GM12878 (cell line): ENCODE data around the gene DRD1. TPM values are rescaled to one million over a fixed set of nuclear protein-coding genes. Genes with fewer than 3 reads are reported as not detected.

Source experiments
- ATAC-seq: fragments of 200-7000 bp; cut with Tn5 transposase; 3 replicates; pipeline ENCODE4 v1.9.1; 2020; ENCODE audit warnings: mild to moderate bottlenecking, moderate library complexity
- BruUV-seq: library from RNA; stranded (reverse); fragments of 400-500 nt; replicated peaks from 2 replicates; lab custom pipeline; 2021; lab: Mats Ljungman, UMichigan
- CTCF ChIA-PET: fragments of 300-600 bp; sonication (Branson Sonifier 250); formaldehyde crosslinking; extraction: SDS; loops from one replicate; lab custom pipeline; 2021; ENCODE audit warnings: inconsistent platforms; lab: Yijun Ruan, JAX
- POLR2A ChIA-PET: fragments of 350-600 bp; formaldehyde crosslinking; extraction: SDS; loops from one replicate; lab custom pipeline; 2021; ENCODE audit warnings: inconsistent platforms; lab: Charles Lee
- RAD21 ChIA-PET: fragments of 300-600 bp; sonication (Branson Sonifier 250); formaldehyde crosslinking; loops from one replicate; lab custom pipeline; 2023; ENCODE audit warnings: antibody characterized with exemption; ENCODE audit not compliant: unreplicated experiment; lab: Charles Lee
- SMC1A ChIA-PET: fragments of 300-600 bp; sonication (Branson Sonifier 250); formaldehyde crosslinking; loops from one replicate; lab custom pipeline; 2023; ENCODE audit not compliant: unreplicated experiment, uncharacterized antibody; lab: Charles Lee
- DNase-seq: peaks from one replicate; pipeline ENCODE4 v3.0.0-alpha.2; 2011; ENCODE audit warnings: low read depth, low spot score
- FAIRE-seq: peaks from 3 replicates; lab custom pipeline; 2011; peaks lifted over from hg19 to GRCh38; lab: Jason Lieb, UNC
- H2AFZ ChIP-seq: 2 replicates; pipeline ENCODE4 v1.6.0; 2011; ENCODE audit warnings: low read depth, low read length, control low read depth; ENCODE audit not compliant: control insufficient read depth
- H3K27ac ChIP-seq: 2 replicates; pipeline ENCODE4 v1.5.1; 2011; ENCODE audit warnings: control low read depth; ENCODE audit not compliant: control insufficient read depth, insufficient read depth
- H3K27me3 ChIP-seq, 2 experiments: replicated peaks in 1 of 2; 2 replicates each; pipeline versions ENCODE4 v1.6.0 to v1.6.1; 2011; ENCODE audit warnings: low read length in 1 of 2; ENCODE audit not compliant: control insufficient read depth in 2 of 2, insufficient read depth in 2 of 2
- H3K36me3 ChIP-seq, 2 experiments: 2 replicates each; pipeline ENCODE4 v1.5.1; 2011; ENCODE audit warnings: low read length in 1 of 2; ENCODE audit not compliant: control insufficient read depth in 2 of 2, insufficient read depth in 2 of 2
- H3K4me1 ChIP-seq: 2 replicates; pipeline ENCODE4 v1.6.1; 2011; ENCODE audit warnings: mild to moderate bottlenecking, low read length, moderate library complexity, mixed read lengths; ENCODE audit not compliant: control insufficient read depth, insufficient read depth
- H3K4me2 ChIP-seq: 2 replicates; pipeline ENCODE4 v1.6.0; 2011; ENCODE audit warnings: control low read depth; ENCODE audit not compliant: control insufficient read depth, insufficient read depth
- H3K4me3 ChIP-seq: fragments of 200-600 bp; sonication (generic); 2 replicates; pipeline ENCODE4 v1.5.1; 2016
- H3K79me2 ChIP-seq: 2 replicates; pipeline ENCODE4 v1.6.0; 2011; ENCODE audit warnings: low read length; ENCODE audit not compliant: control insufficient read depth, insufficient read depth
- H3K9ac ChIP-seq: 2 replicates; pipeline ENCODE4 v1.8.0; 2011; ENCODE audit warnings: low read length, control low read depth, mixed read lengths; ENCODE audit not compliant: control insufficient read depth, insufficient read depth
- H3K9me3 ChIP-seq: replicated peaks from 3 replicates; pipeline ENCODE4 v1.5.1; 2011; ENCODE audit warnings: mild to moderate bottlenecking, low read length; ENCODE audit not compliant: control insufficient read depth, insufficient read depth
- H4K20me1 ChIP-seq: 2 replicates; pipeline ENCODE4 v1.6.0; 2011; ENCODE audit not compliant: control insufficient read depth, insufficient read depth
- ATF2 ChIP-seq: IDR thresholded peaks from 2 replicates; pipeline ENCODE4 v1.6.1; 2012; ENCODE audit warnings: low read length, inconsistent platforms
- CUX1 ChIP-seq: IDR thresholded peaks from 2 replicates; pipeline ENCODE4 v1.6.1; 2012; ENCODE audit warnings: improper control_type of control experiment, low read depth, low read length; ENCODE audit not compliant: insufficient replicate concordance
- EZH2 ChIP-seq: IDR thresholded peaks from 2 replicates; pipeline ENCODE4 v1.6.1; 2012; ENCODE audit warnings: low read depth, mild to moderate bottlenecking, control low read depth, inconsistent platforms, low read length, borderline replicate concordance; ENCODE audit not compliant: control insufficient read depth
- FOXK2 ChIP-seq: fragments of 450-650 bp; IDR thresholded peaks from 2 replicates; pipeline ENCODE4 v1.6.1; 2017; ENCODE audit warnings: mild to moderate bottlenecking, moderate library complexity
- KAT2A ChIP-seq: conservative IDR thresholded peaks from 2 replicates; pipeline ENCODE4 v1.6.1; 2011; ENCODE audit warnings: low read depth, low read length; ENCODE audit not compliant: control insufficient read depth
- MXI1 ChIP-seq: fragments of 150-350 bp; IDR thresholded peaks from 2 replicates; pipeline ENCODE4 v1.6.1; 2011; ENCODE audit warnings: low read depth, mild to moderate bottlenecking, inconsistent platforms, low read length, improper control_type of control experiment
- NR2C1 ChIP-seq: fragments of 450-650 bp; IDR thresholded peaks from 2 replicates; pipeline ENCODE4 v1.6.1; 2017; ENCODE audit warnings: antibody characterized with exemption, mild to moderate bottlenecking, moderate library complexity
- SIN3A ChIP-seq: IDR thresholded peaks from 2 replicates; pipeline ENCODE4 v1.6.1; 2012; ENCODE audit warnings: low read depth, low read length, improper control_type of control experiment
- SMAD1 ChIP-seq: fragments of 450-650 bp; IDR thresholded peaks from 2 replicates; pipeline ENCODE4 v1.6.1; 2018; ENCODE audit warnings: mild to moderate bottlenecking, low read depth; ENCODE audit not compliant: partially characterized antibody
- TARDBP ChIP-seq: IDR thresholded peaks from 2 replicates; pipeline ENCODE4 v1.6.1; 2016; ENCODE audit warnings: borderline replicate concordance
- in situ Hi-C: fragments of 300-500 bp; cut with MboI; formaldehyde crosslinking; loops from 9 replicates; pipeline ENCODE4 v1.14.3; 2018; ENCODE audit warnings: mixed read lengths
- intact Hi-C: fragments of 100-400 bp; cut with micrococcal nuclease; formaldehyde crosslinking; loops from one replicate; pipeline ENCODE4 v1.14.2; 2022; ENCODE audit not compliant: unreplicated experiment
- polyA plus RNA-seq, 11 experiments: library from polyadenylated mRNA; depleted of rRNA in 4 of 11; unstranded in 6 of 11; stranded (reverse) in 5 of 11; fragments of >200 nt; fragmentation: Nextera tagmentation in 4 of 11; fragmentation: Illumina TruSeq in 1 of 11; extraction: Ambion mirVana in 4 of 11; extraction: Trizol in 1 of 11; gene quantifications; 1 replicate in 1 of 11; 2 replicates in 10 of 11; pipeline versions ENCODE4 v1.2.1 to v1.2.3, GENCODE V29; 2011 to 2016; ENCODE audit warnings: inconsistent platforms in 2 of 11, missing spikeins in 2 of 11, low read depth in 1 of 11
- total RNA-seq, 4 experiments: library from RNA; depleted of rRNA in 3 of 4; stranded (reverse); fragments of >200 nt in 3 of 4; fragmentation: Illumina TruSeq in 1 of 4; extraction: Trizol in 1 of 4; gene quantifications; 2 replicates each; pipeline versions ENCODE4 v1.2.1 to v1.2.3, GENCODE V29; 2013 to 2021
- TF ChIP-seq, protein P1 (sequence below): fragments of 450-650 bp; IDR thresholded peaks from 2 replicates; pipeline ENCODE4 v1.6.1; 2018; ENCODE audit warnings: mild to moderate bottlenecking, low read depth, moderate library complexity; ENCODE audit not compliant: partially characterized antibody
- TF ChIP-seq, protein P2 (sequence below): fragments of 450-650 bp; formaldehyde crosslinking; IDR thresholded peaks from 2 replicates; pipeline ENCODE4 v1.5.0; 2022; ENCODE audit warnings: mild to moderate bottlenecking, missing genetic modification characterization

Gene DRD1
- total and polyA plus RNA-seq, 10 of the 15 experiments (the other 5 are each of a cell fraction or from before 2014, with no cell fraction given) = not detected

- RAD21 ChIA-PET = no interaction called here
- Histone ChIP-seq H2AFZ (no peak overlapping the region), H3K36me3 (no peaks in the 10 kb centered on the region), H3K4me2 (no peak overlapping the region), H4K20me1 (no peaks in the 10 kb centered on the region), H3K27ac (no peak overlapping the region), H3K79me2 (no peaks in the 10 kb centered on the region), H3K4me3 (no peak overlapping the region), H3K9me3 (no peaks in the 10 kb centered on the region), H3K27me3 (0 out of 4 replicates have a peak, but pooled peaks cover 0 to 2% of the 10 kb centered on the region in 2 experiments)
- in situ Hi-C loops = no loop called here
- ATAC-seq (no peak), DNase-seq (no peak)
- POLR2A ChIA-PET = no interaction called here
- SMC1A ChIA-PET = no interaction called here
- CTCF ChIA-PET = no interaction called here
- intact Hi-C loops = no loop called here
- TF ChIP-seq FOXK2 (no peak), MXI1 (no peak), CUX1 (no peak), EZH2 (no peak), SMAD1 (no peak), KAT2A (no peak), SIN3A (no peak), TARDBP (no peak), NR2C1 (no peak), ATF2 (no peak)
- TF ChIP-seq, protein P1, sequence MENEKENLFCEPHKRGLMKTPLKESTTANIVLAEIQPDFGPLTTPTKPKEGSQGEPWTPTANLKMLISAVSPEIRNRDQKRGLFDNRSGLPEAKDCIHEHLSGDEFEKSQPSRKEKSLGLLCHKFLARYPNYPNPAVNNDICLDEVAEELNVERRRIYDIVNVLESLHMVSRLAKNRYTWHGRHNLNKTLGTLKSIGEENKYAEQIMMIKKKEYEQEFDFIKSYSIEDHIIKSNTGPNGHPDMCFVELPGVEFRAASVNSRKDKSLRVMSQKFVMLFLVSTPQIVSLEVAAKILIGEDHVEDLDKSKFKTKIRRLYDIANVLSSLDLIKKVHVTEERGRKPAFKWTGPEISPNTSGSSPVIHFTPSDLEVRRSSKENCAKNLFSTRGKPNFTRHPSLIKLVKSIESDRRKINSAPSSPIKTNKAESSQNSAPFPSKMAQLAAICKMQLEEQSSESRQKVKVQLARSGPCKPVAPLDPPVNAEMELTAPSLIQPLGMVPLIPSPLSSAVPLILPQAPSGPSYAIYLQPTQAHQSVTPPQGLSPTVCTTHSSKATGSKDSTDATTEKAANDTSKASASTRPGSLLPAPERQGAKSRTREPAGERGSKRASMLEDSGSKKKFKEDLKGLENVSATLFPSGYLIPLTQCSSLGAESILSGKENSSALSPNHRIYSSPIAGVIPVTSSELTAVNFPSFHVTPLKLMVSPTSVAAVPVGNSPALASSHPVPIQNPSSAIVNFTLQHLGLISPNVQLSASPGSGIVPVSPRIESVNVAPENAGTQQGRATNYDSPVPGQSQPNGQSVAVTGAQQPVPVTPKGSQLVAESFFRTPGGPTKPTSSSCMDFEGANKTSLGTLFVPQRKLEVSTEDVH = no peak
- TF ChIP-seq, protein P2, sequence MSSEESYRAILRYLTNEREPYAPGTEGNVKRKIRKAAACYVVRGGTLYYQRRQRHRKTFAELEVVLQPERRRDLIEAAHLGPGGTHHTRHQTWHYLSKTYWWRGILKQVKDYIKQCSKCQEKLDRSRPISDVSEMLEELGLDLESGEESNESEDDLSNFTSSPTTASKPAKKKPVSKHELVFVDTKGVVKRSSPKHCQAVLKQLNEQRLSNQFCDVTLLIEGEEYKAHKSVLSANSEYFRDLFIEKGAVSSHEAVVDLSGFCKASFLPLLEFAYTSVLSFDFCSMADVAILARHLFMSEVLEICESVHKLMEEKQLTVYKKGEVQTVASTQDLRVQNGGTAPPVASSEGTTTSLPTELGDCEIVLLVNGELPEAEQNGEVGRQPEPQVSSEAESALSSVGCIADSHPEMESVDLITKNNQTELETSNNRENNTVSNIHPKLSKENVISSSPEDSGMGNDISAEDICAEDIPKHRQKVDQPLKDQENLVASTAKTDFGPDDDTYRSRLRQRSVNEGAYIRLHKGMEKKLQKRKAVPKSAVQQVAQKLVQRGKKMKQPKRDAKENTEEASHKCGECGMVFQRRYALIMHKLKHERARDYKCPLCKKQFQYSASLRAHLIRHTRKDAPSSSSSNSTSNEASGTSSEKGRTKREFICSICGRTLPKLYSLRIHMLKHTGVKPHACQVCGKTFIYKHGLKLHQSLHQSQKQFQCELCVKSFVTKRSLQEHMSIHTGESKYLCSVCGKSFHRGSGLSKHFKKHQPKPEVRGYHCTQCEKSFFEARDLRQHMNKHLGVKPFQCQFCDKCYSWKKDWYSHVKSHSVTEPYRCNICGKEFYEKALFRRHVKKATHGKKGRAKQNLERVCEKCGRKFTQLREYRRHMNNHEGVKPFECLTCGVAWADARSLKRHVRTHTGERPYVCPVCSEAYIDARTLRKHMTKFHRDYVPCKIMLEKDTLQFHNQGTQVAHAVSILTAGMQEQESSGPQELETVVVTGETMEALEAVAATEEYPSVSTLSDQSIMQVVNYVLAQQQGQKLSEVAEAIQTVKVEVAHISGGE (CRISPR knock-in tag) = no peak
- TF ChIP-seq, all 136 proteins: peak for 0
- FAIRE-seq = no peak
- BruUV-seq = no TSS peak
- H3K4me1 ChIP-seq = no peaks in the 10 kb centered on the region
- no peak overlapping the region for H3K9ac ChIP-seq
Observed at GRCh38 chr5:175472378-175472777, 28.4 kb upstream of the DRD1 start.
